GM23338 (cell line): ENCODE results near the gene DDX41. TPM values are rescaled to one million over a fixed set of nuclear protein-coding genes. Genes with fewer than 3 reads are reported as not detected.

Source experiments
- ATAC-seq: fragments of 200-7000 bp; cut with Tn5 transposase; 3 replicates; pipeline ENCODE4 v1.9.1; 2020
- DNase-seq: peaks from one replicate; pipeline ENCODE4 v3.0.0-alpha.2; 2015; ENCODE audit warnings: low spot score
- H2AFZ ChIP-seq: fragments of 200-600 bp; sonication (generic); 2 replicates; pipeline ENCODE4 v1.8.0; 2016; ENCODE audit warnings: antibody characterized with exemption, mild to moderate bottlenecking, moderate library complexity
- H3F3A ChIP-seq: fragments of 200-600 bp; sonication (generic); replicated peaks from 2 replicates; pipeline ENCODE4 v1.8.0; 2017; ENCODE audit warnings: antibody characterized with exemption, mixed run types, low read depth
- H3K27ac ChIP-seq: fragments of 200-600 bp; sonication (generic); 2 replicates; pipeline ENCODE4 v1.6.1; 2016; ENCODE audit warnings: low read depth
- H3K27me3 ChIP-seq: fragments of 200-600 bp; sonication (generic); 2 replicates; pipeline ENCODE4 v1.8.0; 2016; ENCODE audit warnings: mild to moderate bottlenecking, mixed run types, moderate library complexity; ENCODE audit not compliant: insufficient read depth
- H3K36me3 ChIP-seq: fragments of 200-600 bp; sonication (generic); 2 replicates; pipeline ENCODE4 v1.8.0; 2016; ENCODE audit warnings: mild to moderate bottlenecking; ENCODE audit not compliant: insufficient read depth
- H3K4me1 ChIP-seq: fragments of 200-600 bp; sonication (generic); 2 replicates; pipeline ENCODE4 v1.8.0; 2016; ENCODE audit warnings: mild to moderate bottlenecking, moderate library complexity; ENCODE audit not compliant: insufficient read depth
- H3K4me2 ChIP-seq: fragments of 200-600 bp; sonication (generic); 2 replicates; pipeline ENCODE4 v1.7.1; 2017; ENCODE audit warnings: mixed run types
- H3K4me3 ChIP-seq: fragments of 200-600 bp; sonication (generic); 2 replicates; pipeline ENCODE4 v1.6.1; 2016; ENCODE audit warnings: mixed run types
- H3K79me2 ChIP-seq: fragments of 200-600 bp; sonication (generic); replicated peaks from 2 replicates; pipeline ENCODE4 v1.8.0; 2017; ENCODE audit warnings: mild to moderate bottlenecking; ENCODE audit not compliant: insufficient read depth
- H3K9me2 ChIP-seq: fragments of 200-600 bp; sonication (generic); 2 replicates; pipeline ENCODE4 v1.8.0; 2017; ENCODE audit not compliant: insufficient read depth
- H4K20me1 ChIP-seq: fragments of 200-600 bp; sonication (generic); replicated peaks from 2 replicates; pipeline ENCODE4 v1.8.0; 2017; ENCODE audit warnings: mild to moderate bottlenecking; ENCODE audit not compliant: insufficient read depth
- H3K27ac Mint-ChIP-seq: 2 replicates; pipeline ENCODE4 v1.8.0; 2020; ENCODE audit warnings: inconsistent platforms, mild to moderate bottlenecking, moderate library complexity, mixed read lengths
- H3K27me3 Mint-ChIP-seq: 3 replicates; pipeline ENCODE4 v1.8.0; 2022; ENCODE audit warnings: low read depth, mild to moderate bottlenecking, moderate library complexity, mixed read lengths, inconsistent platforms; ENCODE audit not compliant: insufficient read depth, poor library complexity
- H3K36me3 Mint-ChIP-seq: 3 replicates; pipeline ENCODE4 v1.8.0; 2021; ENCODE audit warnings: low read depth, mild to moderate bottlenecking, inconsistent platforms, moderate library complexity, mixed read lengths
- H3K4me1 Mint-ChIP-seq: 3 replicates; pipeline ENCODE4 v1.8.0; 2020; ENCODE audit warnings: mild to moderate bottlenecking, inconsistent platforms, mixed read lengths
- H3K4me3 Mint-ChIP-seq: 3 replicates; pipeline ENCODE4 v1.8.0; 2021; ENCODE audit warnings: moderate library complexity, mild to moderate bottlenecking, inconsistent platforms, mixed read lengths
- H3K9me3 Mint-ChIP-seq: 3 replicates; pipeline ENCODE4 v1.8.0; 2020; ENCODE audit warnings: moderate library complexity, mild to moderate bottlenecking, inconsistent platforms, mixed read lengths
- CREB1 ChIP-seq: fragments of 250-450 bp; sonication (Bioruptor Pico); IDR thresholded peaks from 2 replicates; pipeline ENCODE4 v1.5.0; 2020; ENCODE audit warnings: low read depth, mild to moderate bottlenecking, moderate library complexity
- EZH2 ChIP-seq: fragments of 200-600 bp; sonication (generic); IDR thresholded peaks from one replicate; pipeline ENCODE4 v1.8.0; 2017; ENCODE audit warnings: antibody characterized with exemption, mild to moderate bottlenecking, low read depth; ENCODE audit not compliant: unreplicated experiment
- EZH2phosphoT487 ChIP-seq: fragments of 200-600 bp; sonication (generic); IDR thresholded peaks from one replicate; pipeline ENCODE4 v1.8.1; 2018; ENCODE audit warnings: antibody characterized with exemption; ENCODE audit not compliant: unreplicated experiment
- JUNB ChIP-seq: IDR thresholded peaks from one replicate; pipeline ENCODE4 v1.6.1; 2016; ENCODE audit warnings: antibody characterized with exemption; ENCODE audit not compliant: unreplicated experiment
- NANOG ChIP-seq: IDR thresholded peaks from 2 replicates; pipeline ENCODE4 v1.6.1; 2016; ENCODE audit warnings: antibody characterized with exemption, borderline replicate concordance
- POLR2AphosphoS5 ChIP-seq: IDR thresholded peaks from 2 replicates; pipeline ENCODE4 v1.6.1; 2016; ENCODE audit warnings: antibody characterized with exemption, low read depth
- STAT1 ChIP-seq: IDR thresholded peaks from one replicate; pipeline ENCODE4 v1.6.1; 2016; ENCODE audit warnings: antibody characterized with exemption; ENCODE audit not compliant: unreplicated experiment
- ZNF114 ChIP-seq: fragments of 250-450 bp; sonication (Bioruptor Pico); IDR thresholded peaks from 2 replicates; pipeline ENCODE4 v1.5.0; 2020; ENCODE audit warnings: mild to moderate bottlenecking, moderate library complexity
- ZNF331 ChIP-seq: fragments of 250-450 bp; sonication (Bioruptor Pico); IDR thresholded peaks from 2 replicates; pipeline ENCODE4 v1.5.0; 2020; ENCODE audit warnings: low read depth, mild to moderate bottlenecking, moderate library complexity
- polyA plus RNA-seq: library from polyadenylated mRNA; unstranded; fragments of >200 nt; fragmentation: Nextera tagmentation; extraction: Ambion mirVana; gene quantifications from 2 replicates; pipeline ENCODE4 v1.2.1, GENCODE V29; 2016
- total RNA-seq: library from RNA; depleted of rRNA; stranded (reverse); fragments of >200 nt; shearing (Covaris generic); gene quantifications from 2 replicates; pipeline ENCODE4 v1.2.3, GENCODE V29; 2014
- TF ChIP-seq, protein P1 (sequence below), 2 experiments: fragments of 200-600 bp in 1 of 2; sonication (generic) in 1 of 2; conservative IDR thresholded peaks; 2 replicates each; pipeline versions ENCODE4 v1.5.1 to v1.6.1; 2016 to 2017; ENCODE audit warnings: antibody characterized with exemption in 2 of 2, low read depth in 2 of 2, mild to moderate bottlenecking in 2 of 2, moderate library complexity in 1 of 2
- TF ChIP-seq, protein P2 (sequence below): IDR thresholded peaks from 2 replicates; pipeline ENCODE4 v1.6.1; 2016; ENCODE audit warnings: antibody characterized with exemption
- TF ChIP-seq, protein P3 (sequence below): IDR thresholded peaks from one replicate; pipeline ENCODE4 v1.6.1; 2018; ENCODE audit warnings: antibody characterized with exemption; ENCODE audit not compliant: unreplicated experiment
- TF ChIP-seq, protein P4 (sequence below): fragments of 250-450 bp; sonication (Bioruptor Pico); IDR thresholded peaks from 2 replicates; pipeline ENCODE4 v1.5.0; 2020; ENCODE audit warnings: mild to moderate bottlenecking, moderate library complexity

DDX41 gene
- total and polyA plus RNA-seq, 2 experiments from 2014 or later: 67.1 to 139 TPM

DNA sequence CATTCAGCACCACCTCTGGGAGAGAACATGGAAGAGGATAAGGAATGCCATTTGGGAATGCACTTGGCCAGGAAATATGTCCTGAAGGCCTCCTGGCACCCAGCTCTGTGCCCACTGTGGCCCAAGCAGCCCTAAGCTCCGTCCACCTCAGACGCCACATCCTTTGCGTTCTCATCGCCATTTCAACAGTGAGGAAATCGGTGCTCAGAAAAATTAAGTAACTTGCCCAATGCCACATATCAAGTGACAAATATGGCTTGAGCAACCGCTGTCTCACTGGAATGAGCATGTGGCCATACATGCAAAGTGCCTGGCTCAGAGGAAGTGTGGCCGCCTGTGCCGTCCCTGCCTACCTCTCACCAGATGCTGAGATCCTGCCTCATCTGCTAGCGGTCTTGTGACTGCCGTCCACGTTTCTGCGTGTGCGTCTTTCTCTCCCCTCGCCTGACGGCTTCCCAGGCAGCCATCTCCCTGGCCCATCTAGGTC, 6.2 kb downstream of the DDX41 start:
- Histone ChIP-seq H3K27ac (no peak overlapping the region), H3K4me3 (no peak overlapping the region), H4K20me1 (no peaks in the 10 kb centered on the region; the same call in 1 of the 2 replicates), H3F3A (peaks cover 5% of the 10 kb centered on the region; the same call in 1 of the 2 replicates), H3K4me1 (peaks cover 15% of the 10 kb centered on the region), H3K79me2 (peaks cover 7% of the 10 kb centered on the region), H3K4me2 (no peak overlapping the region), H2AFZ (no peak overlapping the region), H3K9me2 (no peaks in the 10 kb centered on the region), H3K36me3 (peaks cover 13% of the 10 kb centered on the region), H3K27me3 (no peaks in the 10 kb centered on the region)
- peaks cover 14% of the 10 kb centered on the region for H3K27me3 Mint-ChIP-seq
- peaks cover 2% of the 10 kb centered on the region; the same call in 1 of the 3 replicates for H3K9me3 Mint-ChIP-seq
- TF ChIP-seq EZH2phosphoT487: no peak
- no peak for TF ChIP-seq JUNB
- TF ChIP-seq POLR2AphosphoS5: no peak
- TF ChIP-seq ZNF331 (CRISPR knock-in tag): no peak
- no peak for TF ChIP-seq ZNF114 (CRISPR knock-in tag)
- TF ChIP-seq, protein P1, sequence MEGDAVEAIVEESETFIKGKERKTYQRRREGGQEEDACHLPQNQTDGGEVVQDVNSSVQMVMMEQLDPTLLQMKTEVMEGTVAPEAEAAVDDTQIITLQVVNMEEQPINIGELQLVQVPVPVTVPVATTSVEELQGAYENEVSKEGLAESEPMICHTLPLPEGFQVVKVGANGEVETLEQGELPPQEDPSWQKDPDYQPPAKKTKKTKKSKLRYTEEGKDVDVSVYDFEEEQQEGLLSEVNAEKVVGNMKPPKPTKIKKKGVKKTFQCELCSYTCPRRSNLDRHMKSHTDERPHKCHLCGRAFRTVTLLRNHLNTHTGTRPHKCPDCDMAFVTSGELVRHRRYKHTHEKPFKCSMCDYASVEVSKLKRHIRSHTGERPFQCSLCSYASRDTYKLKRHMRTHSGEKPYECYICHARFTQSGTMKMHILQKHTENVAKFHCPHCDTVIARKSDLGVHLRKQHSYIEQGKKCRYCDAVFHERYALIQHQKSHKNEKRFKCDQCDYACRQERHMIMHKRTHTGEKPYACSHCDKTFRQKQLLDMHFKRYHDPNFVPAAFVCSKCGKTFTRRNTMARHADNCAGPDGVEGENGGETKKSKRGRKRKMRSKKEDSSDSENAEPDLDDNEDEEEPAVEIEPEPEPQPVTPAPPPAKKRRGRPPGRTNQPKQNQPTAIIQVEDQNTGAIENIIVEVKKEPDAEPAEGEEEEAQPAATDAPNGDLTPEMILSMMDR (conservative IDR thresholded peaks at IDR 0.05; ENCODE audit: low read depth in 2 of 2): no peak
- no peak for TF ChIP-seq EZH2
- TF ChIP-seq, protein P2, sequence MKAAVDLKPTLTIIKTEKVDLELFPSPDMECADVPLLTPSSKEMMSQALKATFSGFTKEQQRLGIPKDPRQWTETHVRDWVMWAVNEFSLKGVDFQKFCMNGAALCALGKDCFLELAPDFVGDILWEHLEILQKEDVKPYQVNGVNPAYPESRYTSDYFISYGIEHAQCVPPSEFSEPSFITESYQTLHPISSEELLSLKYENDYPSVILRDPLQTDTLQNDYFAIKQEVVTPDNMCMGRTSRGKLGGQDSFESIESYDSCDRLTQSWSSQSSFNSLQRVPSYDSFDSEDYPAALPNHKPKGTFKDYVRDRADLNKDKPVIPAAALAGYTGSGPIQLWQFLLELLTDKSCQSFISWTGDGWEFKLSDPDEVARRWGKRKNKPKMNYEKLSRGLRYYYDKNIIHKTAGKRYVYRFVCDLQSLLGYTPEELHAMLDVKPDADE: no peak
- no peak for TF ChIP-seq NANOG
- no peak for TF ChIP-seq CREB1
- TF ChIP-seq, protein P3, sequence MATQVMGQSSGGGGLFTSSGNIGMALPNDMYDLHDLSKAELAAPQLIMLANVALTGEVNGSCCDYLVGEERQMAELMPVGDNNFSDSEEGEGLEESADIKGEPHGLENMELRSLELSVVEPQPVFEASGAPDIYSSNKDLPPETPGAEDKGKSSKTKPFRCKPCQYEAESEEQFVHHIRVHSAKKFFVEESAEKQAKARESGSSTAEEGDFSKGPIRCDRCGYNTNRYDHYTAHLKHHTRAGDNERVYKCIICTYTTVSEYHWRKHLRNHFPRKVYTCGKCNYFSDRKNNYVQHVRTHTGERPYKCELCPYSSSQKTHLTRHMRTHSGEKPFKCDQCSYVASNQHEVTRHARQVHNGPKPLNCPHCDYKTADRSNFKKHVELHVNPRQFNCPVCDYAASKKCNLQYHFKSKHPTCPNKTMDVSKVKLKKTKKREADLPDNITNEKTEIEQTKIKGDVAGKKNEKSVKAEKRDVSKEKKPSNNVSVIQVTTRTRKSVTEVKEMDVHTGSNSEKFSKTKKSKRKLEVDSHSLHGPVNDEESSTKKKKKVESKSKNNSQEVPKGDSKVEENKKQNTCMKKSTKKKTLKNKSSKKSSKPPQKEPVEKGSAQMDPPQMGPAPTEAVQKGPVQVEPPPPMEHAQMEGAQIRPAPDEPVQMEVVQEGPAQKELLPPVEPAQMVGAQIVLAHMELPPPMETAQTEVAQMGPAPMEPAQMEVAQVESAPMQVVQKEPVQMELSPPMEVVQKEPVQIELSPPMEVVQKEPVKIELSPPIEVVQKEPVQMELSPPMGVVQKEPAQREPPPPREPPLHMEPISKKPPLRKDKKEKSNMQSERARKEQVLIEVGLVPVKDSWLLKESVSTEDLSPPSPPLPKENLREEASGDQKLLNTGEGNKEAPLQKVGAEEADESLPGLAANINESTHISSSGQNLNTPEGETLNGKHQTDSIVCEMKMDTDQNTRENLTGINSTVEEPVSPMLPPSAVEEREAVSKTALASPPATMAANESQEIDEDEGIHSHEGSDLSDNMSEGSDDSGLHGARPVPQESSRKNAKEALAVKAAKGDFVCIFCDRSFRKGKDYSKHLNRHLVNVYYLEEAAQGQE: no peak
- TF ChIP-seq STAT1: no peak
- TF ChIP-seq, protein P4, sequence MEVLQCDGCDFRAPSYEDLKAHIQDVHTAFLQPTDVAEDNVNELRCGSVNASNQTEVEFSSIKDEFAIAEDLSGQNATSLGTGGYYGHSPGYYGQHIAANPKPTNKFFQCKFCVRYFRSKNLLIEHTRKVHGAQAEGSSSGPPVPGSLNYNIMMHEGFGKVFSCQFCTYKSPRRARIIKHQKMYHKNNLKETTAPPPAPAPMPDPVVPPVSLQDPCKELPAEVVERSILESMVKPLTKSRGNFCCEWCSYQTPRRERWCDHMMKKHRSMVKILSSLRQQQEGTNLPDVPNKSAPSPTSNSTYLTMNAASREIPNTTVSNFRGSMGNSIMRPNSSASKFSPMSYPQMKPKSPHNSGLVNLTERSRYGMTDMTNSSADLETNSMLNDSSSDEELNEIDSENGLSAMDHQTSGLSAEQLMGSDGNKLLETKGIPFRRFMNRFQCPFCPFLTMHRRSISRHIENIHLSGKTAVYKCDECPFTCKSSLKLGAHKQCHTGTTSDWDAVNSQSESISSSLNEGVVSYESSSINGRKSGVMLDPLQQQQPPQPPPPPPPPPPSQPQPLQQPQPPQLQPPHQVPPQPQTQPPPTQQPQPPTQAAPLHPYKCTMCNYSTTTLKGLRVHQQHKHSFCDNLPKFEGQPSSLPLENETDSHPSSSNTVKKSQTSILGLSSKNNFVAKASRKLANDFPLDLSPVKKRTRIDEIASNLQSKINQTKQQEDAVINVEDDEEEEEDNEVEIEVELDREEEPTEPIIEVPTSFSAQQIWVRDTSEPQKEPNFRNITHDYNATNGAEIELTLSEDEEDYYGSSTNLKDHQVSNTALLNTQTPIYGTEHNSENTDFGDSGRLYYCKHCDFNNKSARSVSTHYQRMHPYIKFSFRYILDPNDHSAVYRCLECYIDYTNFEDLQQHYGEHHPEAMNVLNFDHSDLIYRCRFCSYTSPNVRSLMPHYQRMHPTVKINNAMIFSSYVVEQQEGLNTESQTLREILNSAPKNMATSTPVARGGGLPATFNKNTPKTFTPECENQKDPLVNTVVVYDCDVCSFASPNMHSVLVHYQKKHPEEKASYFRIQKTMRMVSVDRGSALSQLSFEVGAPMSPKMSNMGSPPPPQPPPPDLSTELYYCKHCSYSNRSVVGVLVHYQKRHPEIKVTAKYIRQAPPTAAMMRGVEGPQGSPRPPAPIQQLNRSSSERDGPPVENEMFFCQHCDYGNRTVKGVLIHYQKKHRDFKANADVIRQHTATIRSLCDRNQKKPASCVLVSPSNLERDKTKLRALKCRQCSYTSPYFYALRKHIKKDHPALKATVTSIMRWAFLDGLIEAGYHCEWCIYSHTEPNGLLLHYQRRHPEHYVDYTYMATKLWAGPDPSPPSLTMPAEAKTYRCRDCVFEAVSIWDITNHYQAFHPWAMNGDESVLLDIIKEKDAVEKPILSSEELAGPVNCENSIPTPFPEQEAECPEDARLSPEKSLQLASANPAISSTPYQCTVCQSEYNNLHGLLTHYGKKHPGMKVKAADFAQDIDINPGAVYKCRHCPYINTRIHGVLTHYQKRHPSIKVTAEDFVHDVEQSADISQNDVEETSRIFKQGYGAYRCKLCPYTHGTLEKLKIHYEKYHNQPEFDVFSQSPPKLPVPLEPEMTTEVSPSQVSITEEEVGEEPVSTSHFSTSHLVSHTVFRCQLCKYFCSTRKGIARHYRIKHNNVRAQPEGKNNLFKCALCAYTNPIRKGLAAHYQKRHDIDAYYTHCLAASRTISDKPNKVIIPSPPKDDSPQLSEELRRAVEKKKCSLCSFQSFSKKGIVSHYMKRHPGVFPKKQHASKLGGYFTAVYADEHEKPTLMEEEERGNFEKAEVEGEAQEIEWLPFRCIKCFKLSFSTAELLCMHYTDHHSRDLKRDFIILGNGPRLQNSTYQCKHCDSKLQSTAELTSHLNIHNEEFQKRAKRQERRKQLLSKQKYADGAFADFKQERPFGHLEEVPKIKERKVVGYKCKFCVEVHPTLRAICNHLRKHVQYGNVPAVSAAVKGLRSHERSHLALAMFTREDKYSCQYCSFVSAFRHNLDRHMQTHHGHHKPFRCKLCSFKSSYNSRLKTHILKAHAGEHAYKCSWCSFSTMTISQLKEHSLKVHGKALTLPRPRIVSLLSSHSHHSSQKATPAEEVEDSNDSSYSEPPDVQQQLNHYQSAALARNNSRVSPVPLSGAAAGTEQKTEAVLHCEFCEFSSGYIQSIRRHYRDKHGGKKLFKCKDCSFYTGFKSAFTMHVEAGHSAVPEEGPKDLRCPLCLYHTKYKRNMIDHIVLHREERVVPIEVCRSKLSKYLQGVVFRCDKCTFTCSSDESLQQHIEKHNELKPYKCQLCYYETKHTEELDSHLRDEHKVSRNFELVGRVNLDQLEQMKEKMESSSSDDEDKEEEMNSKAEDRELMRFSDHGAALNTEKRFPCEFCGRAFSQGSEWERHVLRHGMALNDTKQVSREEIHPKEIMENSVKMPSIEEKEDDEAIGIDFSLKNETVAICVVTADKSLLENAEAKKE (CRISPR knock-in tag): no peak
- peaks cover 24% of the 10 kb centered on the region for H3K4me1 Mint-ChIP-seq
- peaks cover 66% of the 10 kb centered on the region for H3K36me3 Mint-ChIP-seq
- no peak for DNase-seq
- ATAC-seq: no peak
- no peak overlapping the region for H3K27ac Mint-ChIP-seq
- no peak overlapping the region; the same call in 2 of the 3 replicates for H3K4me3 Mint-ChIP-seq
